ENCODE measurements around the gene MRPL44.
"Not testable (repeated sequence)": the region's sequence is repeated elsewhere in the genome, so short reads cannot be mapped to it uniquely, and the experiment has no call there.

Gene MRPL44

GRCh38 chr2:223999862-224000261 lies 42.6 kb downstream of the MRPL44 start:
- DNase-seq (ENCODE audit: low read depth) = no peak
- no peak overlapping the region for H3K4me3 ChIP-seq (replicated peaks; ENCODE audit: low read depth, low read length)
- no peak for TF ChIP-seq CTCF (IDR thresholded peaks at IDR 0.05; ENCODE audit: low read length, missing control alignments)

- DNase-seq (ENCODE audit: low read depth); H3K4me3 ChIP-seq (replicated peaks; ENCODE audit: low read depth, low read length): not testable (repeated sequence)
Observed at GRCh38 chr2:224000662-224001061, 43.4 kb downstream of the MRPL44 start.

- peak; percentile 7 for DNase-seq (ENCODE audit: low read depth)
- TF ChIP-seq CTCF (IDR thresholded peaks at IDR 0.05; ENCODE audit: low read length, missing control alignments) = no peak
- H3K4me3 ChIP-seq (replicated peaks; ENCODE audit: low read depth, low read length) = no peak overlapping the region
Observed at GRCh38 chr2:224004105-224004695, 46.9 kb downstream of the MRPL44 start.

GRCh38 chr2:224008702-224009261 lies 51.5 kb downstream of the MRPL44 start:
- H3K4me3 ChIP-seq (replicated peaks; ENCODE audit: low read depth, low read length) = no peak overlapping the region
- TF ChIP-seq CTCF (IDR thresholded peaks at IDR 0.05; ENCODE audit: low read length, missing control alignments) = no peak
- DNase-seq (ENCODE audit: low read depth) = peak; percentile 32

GRCh38 chr2:224009605-224010315 lies 52.5 kb downstream of the MRPL44 start:
- TF ChIP-seq CTCF (IDR thresholded peaks at IDR 0.05; ENCODE audit: low read length, missing control alignments) = no peak
- DNase-seq (ENCODE audit: low read depth) = peak; percentile 54
- no peak overlapping the region for H3K4me3 ChIP-seq (replicated peaks; ENCODE audit: low read depth, low read length)

- no peak for DNase-seq (ENCODE audit: low read depth)
- no peak overlapping the region for H3K4me3 ChIP-seq (replicated peaks; ENCODE audit: low read depth, low read length)
- TF ChIP-seq CTCF (IDR thresholded peaks at IDR 0.05; ENCODE audit: low read length, missing control alignments) = no peak
Observed at GRCh38 chr2:224011837-224012236, 54.6 kb downstream of the MRPL44 start.

GRCh38 chr2:224014336-224014735 lies 57.1 kb downstream of the MRPL44 start:
- H3K4me3 ChIP-seq (replicated peaks; ENCODE audit: low read depth, low read length) = no peak overlapping the region
- DNase-seq (ENCODE audit: low read depth) = no peak
- TF ChIP-seq CTCF (IDR thresholded peaks at IDR 0.05; ENCODE audit: low read length, missing control alignments) = no peak

All from fibroblast of pulmonary artery (primary cell).